Astrocyte of the cerebellum (primary cell): ENCODE measurements around the gene BRF1.

Experiments used
- DNase-seq: peaks from one replicate; pipeline ENCODE4 v3.0.0-alpha.2; 2011; ENCODE audit warnings: low read depth
- H3K4me3 ChIP-seq: 2 replicates; pipeline ENCODE4 v1.5.1; 2011; ENCODE audit warnings: mild to moderate bottlenecking, low read depth, low read length, moderate library complexity
- in situ Hi-C: cut with HindIII; loops from 2 replicates; pipeline ENCODE4 v1.10.0; 2017; ENCODE audit warnings: low sequenced_read_pairs
- TF ChIP-seq, protein P1 (sequence below): IDR thresholded peaks from 2 replicates; pipeline ENCODE4 v1.5.1; 2012; ENCODE audit warnings: low read length, low read depth, moderate library complexity, mild to moderate bottlenecking; ENCODE audit errors: missing control alignments

Gene BRF1

DNA sequence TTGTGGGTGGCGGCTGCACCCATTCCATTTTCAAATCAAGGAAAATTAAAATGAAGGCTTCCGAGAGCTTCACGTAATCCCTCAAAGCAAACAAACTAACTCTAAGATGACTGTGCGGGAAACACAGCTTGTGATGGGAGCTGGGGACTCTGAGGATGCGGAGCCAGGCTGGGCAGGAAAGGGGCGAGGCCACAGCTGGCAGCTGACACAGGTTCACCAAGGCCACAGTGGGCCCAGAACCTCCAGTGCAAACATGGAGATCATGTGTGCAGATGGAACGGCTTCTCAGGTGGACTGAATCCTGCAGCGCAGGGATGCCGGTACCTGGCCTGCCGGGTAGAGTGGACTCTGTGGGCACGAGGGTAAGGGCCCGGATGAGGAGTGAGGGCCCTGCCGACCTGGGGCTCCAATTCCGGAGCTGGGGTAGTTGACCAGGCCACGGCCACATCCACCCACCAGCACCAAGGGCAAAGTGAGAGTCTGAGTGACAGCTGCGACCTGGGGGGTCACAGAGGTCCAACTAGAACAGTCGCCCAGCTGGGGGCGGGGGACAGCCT, 71.6 kb downstream of the BRF1 start:
- in situ Hi-C loops = no loop called here
- H3K4me3 ChIP-seq = no peak overlapping the region
- TF ChIP-seq, protein P1, sequence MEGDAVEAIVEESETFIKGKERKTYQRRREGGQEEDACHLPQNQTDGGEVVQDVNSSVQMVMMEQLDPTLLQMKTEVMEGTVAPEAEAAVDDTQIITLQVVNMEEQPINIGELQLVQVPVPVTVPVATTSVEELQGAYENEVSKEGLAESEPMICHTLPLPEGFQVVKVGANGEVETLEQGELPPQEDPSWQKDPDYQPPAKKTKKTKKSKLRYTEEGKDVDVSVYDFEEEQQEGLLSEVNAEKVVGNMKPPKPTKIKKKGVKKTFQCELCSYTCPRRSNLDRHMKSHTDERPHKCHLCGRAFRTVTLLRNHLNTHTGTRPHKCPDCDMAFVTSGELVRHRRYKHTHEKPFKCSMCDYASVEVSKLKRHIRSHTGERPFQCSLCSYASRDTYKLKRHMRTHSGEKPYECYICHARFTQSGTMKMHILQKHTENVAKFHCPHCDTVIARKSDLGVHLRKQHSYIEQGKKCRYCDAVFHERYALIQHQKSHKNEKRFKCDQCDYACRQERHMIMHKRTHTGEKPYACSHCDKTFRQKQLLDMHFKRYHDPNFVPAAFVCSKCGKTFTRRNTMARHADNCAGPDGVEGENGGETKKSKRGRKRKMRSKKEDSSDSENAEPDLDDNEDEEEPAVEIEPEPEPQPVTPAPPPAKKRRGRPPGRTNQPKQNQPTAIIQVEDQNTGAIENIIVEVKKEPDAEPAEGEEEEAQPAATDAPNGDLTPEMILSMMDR = no peak
- no peak for DNase-seq

DNA sequence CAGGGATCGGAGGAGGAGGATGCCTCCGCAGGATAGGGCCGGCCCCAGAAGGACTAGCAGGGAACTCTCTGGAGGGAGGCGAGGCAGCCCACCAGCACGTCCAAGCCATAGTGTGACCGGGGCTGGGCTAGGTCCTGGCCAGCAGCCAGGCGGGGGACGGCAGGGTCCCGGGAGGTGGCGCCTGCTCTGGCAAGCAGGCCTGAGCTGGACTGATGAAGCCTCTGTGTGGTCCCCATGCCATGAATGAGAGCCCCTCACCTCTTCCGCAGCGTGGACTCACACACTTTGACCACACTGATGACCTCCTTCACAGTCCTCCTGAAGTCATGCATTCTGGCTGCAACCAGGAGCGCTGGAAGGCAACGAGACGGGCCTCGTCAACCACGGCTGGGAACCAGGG, 72.2 kb downstream of the BRF1 start:
- no peak overlapping the region for H3K4me3 ChIP-seq
- TF ChIP-seq, protein P1 = no peak
- in situ Hi-C loops = no loop called here
- no peak for DNase-seq

DNA sequence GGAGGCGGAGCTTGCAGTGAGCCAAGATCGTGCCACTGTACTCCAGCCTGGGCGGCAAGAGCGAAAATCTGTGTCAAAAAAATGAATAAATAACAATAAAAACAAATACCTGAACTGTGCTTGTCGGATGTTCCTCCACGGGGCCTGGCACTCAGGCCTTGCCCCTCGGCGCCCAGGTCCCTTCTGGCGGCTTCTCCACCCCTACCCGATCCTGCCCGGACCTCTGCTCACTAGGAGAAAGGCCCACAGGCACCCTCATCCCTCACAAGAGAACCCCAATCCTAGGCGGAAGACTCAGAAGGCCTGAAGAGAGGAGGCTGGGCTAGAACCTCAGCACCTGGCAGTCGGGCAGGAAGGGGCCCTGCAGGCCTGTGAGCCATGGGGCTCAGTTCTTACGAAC, 73.5 kb downstream of the BRF1 start:
- no peak overlapping the region for H3K4me3 ChIP-seq
- in situ Hi-C loops = no loop called here
- TF ChIP-seq, protein P1 = no peak
- no peak for DNase-seq

DNA sequence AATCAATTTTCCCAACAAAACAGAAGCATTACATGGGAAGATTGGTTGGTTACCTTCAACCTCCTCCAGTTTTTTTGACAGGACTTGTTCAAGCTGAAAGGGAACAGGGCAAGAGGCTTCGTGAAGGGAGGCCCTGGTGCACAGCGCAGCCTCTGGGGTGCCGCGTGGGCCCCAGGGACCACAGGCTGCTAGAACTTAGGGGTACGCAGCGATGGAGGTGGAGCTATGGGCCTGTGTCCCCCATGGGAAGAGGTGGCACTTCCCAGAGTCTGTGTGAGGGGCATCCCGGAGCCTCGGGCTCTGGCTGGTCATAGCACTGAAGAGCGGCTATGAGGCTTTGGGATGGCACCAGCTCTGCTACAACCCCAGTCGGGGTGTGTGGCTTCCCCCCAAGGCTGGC, 74.6 kb downstream of the BRF1 start:
- TF ChIP-seq, protein P1 = no peak
- in situ Hi-C loops = no loop called here
- DNase-seq = no peak
- no peak overlapping the region for H3K4me3 ChIP-seq

DNA sequence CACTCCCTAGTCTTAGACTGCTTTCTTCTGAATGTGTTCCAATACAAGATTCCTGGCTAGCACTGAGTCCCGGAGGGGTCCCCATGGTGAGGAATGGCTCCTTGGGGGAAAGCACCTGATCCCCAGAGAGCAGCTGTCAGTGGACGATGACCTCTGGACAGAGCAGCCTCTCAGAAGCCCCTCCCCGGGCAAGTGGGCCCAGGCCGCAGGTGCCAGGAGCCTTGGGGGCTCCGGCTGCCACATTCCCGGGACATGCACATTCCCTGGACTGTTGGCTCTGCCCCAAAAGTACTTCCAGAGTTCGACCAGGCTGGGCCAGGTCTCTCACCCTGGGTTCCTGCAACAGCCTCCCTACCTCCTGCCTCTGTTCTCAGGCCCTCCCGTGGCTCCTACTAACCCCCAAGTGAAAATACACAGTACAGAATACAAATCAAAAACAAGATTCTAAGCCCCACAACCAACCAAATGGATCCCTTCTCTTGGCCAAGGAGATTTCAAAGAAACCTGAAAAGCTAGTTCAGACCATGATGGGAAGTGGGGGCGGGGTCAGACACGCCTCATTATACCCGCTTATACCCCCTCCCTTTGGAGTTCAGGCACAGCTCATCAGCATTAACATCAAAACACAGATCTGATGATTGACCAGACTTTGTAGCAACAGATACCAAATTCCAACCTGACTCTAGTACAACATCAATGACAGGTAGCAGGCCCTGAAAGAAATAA, 75.8 kb downstream of the BRF1 start:
- H3K4me3 ChIP-seq = no peak overlapping the region
- TF ChIP-seq, protein P1 = no peak
- no peak for DNase-seq
- in situ Hi-C loops = no loop called here

DNA sequence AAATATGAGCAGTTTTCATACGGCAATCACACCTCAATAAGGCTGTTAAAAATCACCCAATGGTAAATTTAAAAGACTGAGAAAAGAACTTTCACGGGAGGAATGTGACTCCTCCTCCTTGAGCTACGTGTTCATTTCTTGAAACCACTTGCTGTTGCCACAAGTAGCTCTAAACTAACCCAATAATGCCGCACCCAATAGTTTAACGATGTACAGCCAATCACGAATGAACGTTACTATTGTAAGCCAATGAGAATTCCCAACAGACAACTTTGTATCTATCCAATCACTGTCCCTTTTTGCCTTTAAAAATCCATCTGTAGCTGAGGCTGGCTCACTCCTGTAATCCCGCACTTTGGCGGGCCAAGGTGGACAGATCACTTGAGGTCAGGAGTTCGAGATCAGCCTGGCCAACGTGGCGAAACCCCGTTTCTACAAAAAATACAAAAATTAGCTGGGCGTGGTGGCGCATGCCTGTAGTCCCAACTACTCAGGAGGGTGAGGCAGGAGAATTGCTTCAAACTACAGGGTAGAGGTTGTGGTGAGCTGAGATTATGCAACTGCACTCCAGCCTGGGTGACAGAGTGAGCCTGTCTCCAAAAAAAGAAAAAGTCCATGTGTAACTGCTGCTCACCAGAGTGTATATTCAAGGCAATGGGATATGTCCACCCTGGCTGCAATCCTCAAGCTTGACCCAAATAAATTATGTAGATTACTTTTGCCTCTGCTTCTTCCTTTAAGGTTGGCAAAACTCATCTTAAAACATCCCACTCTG, 76.8 kb downstream of the BRF1 start:
- TF ChIP-seq, protein P1 = no peak
- no peak for DNase-seq
- in situ Hi-C loops = no loop called here
- no peak overlapping the region for H3K4me3 ChIP-seq
